ENCODE measurements around the gene D2HGDH. TPM values are rescaled to one million over a fixed set of nuclear protein-coding genes. Genes with fewer than 3 reads are reported as not detected.

Gene D2HGDH
- total and polyA plus RNA-seq, 2 of the 13 experiments (the other 11 are each of a cell fraction or from before 2014, with no cell fraction given): 19.2 to 20.3 TPM

- TF ChIP-seq HOMEZ (CRISPR knock-in tag; IDR thresholded peaks at IDR 0.05; ENCODE audit: low read depth): peak; percentile 68; the same call in 1 of the 2 replicates
- TF ChIP-seq JUN (CRISPR knock-in tag; IDR thresholded peaks at IDR 0.05): peak; percentile 38; the same call in 1 of the 2 replicates
- no peak for TF ChIP-seq ZNF841 (CRISPR knock-in tag; IDR thresholded peaks at IDR 0.05; ENCODE audit: borderline replicate concordance)
- TF ChIP-seq ZNF18 (CRISPR knock-in tag; IDR thresholded peaks at IDR 0.05; ENCODE audit: insufficient replicate concordance): peak; percentile 88
- 0 out of 2 replicates have a peak, but pooled peaks have one; percentile 1 for TF ChIP-seq ZBTB21 (CRISPR knock-in tag; IDR thresholded peaks at IDR 0.05)
- TF ChIP-seq TFDP2 (CRISPR knock-in tag; IDR thresholded peaks at IDR 0.05): peak; percentile 86
- no peak for TF ChIP-seq ZNF484 (CRISPR knock-in tag; IDR thresholded peaks at IDR 0.05; ENCODE audit: borderline replicate concordance, low read depth)
- no peak for TF ChIP-seq IRF1 (CRISPR knock-in tag; IDR thresholded peaks at IDR 0.05; ENCODE audit: low read depth)
- TF ChIP-seq SP140L (CRISPR knock-in tag; IDR thresholded peaks at IDR 0.05; ENCODE audit: borderline replicate concordance): peak; percentile 86; the same call in 1 of the 2 replicates
- TF ChIP-seq POLR2G (IDR thresholded peaks at IDR 0.05; ENCODE audit: low read depth, low read length): peak; percentile 90
- TF ChIP-seq KDM5B (CRISPR knock-in tag; IDR thresholded peaks at IDR 0.05; ENCODE audit: borderline replicate concordance): peak; percentile 96
- TF ChIP-seq RFX5 (IDR thresholded peaks at IDR 0.05; ENCODE audit: low read depth, low read length): 0 out of 2 replicates have a peak, but pooled peaks have one; percentile 15
- TF ChIP-seq ZKSCAN8 (CRISPR knock-in tag; IDR thresholded peaks at IDR 0.05; ENCODE audit: borderline replicate concordance): no peak; the same call in 1 of the 2 replicates
- TF ChIP-seq ATF1 (CRISPR knock-in tag; IDR thresholded peaks at IDR 0.05): no peak
- TF ChIP-seq ZNF142 (CRISPR knock-in tag; IDR thresholded peaks at IDR 0.05): peak; percentile 91; the same call in 1 of the 2 replicates
These were observed 32.9 kb upstream of the D2HGDH start, which contains the start of gene ING5 (continued) for GRCh38 chr2:241701399-241702154.

Measured in HepG2 (cell line).